GM18511 (cell line): ENCODE results near the gene PIM2.
A peak's percentile ranks its signal among the peaks of the same experiment; 100 is the strongest.

Experiments used
- ATAC-seq: cut with Tn5 transposase; IDR thresholded peaks from one replicate; pipeline ENCODE4 v1.9.1; 2021; ENCODE audit warnings: mild to moderate bottlenecking, moderate library complexity; ENCODE audit not compliant: unreplicated experiment

PIM2 gene

GRCh38 chrX:48936429-48937053, 17.7 kb upstream of the PIM2 start:
- no peak for ATAC-seq

- ATAC-seq, result no peak
These were observed 16.5 kb upstream of the PIM2 start for GRCh38 chrX:48935301-48935670.

GRCh38 chrX:48934581-48935300, 15.9 kb upstream of the PIM2 start:
- ATAC-seq, result no peak

- ATAC-seq, result no peak
These were observed 14.9 kb upstream of the PIM2 start for GRCh38 chrX:48933757-48934156.

- no peak for ATAC-seq
These were observed 9.0 kb upstream of the PIM2 start for GRCh38 chrX:48927736-48928382.

- no peak for ATAC-seq
These were observed 8.3 kb upstream of the PIM2 start for GRCh38 chrX:48927123-48927522.

GRCh38 chrX:48924270-48924669, 5.4 kb upstream of the PIM2 start:
- ATAC-seq, result no peak

GRCh38 chrX:48923771-48924170, 4.9 kb upstream of the PIM2 start:
- ATAC-seq, result no peak

- ATAC-seq, result no peak
These were observed 1.9 kb upstream of the PIM2 start for GRCh38 chrX:48920718-48921104.

GRCh38 chrX:48919947-48920717, 1.3 kb upstream of the PIM2 start:
- no peak for ATAC-seq

GRCh38 chrX:48919360-48919841, 577 bp upstream of the PIM2 start:
- peak; percentile 30 for ATAC-seq

- no peak for ATAC-seq
These were observed 552 bp downstream of the PIM2 start for GRCh38 chrX:48918301-48918642.

GRCh38 chrX:48917139-48918001, 1.5 kb downstream of the PIM2 start:
- ATAC-seq, result peak; percentile 52

- ATAC-seq, result no peak
These were observed 4.0 kb downstream of the PIM2 start for GRCh38 chrX:48914593-48915493.

GRCh38 chrX:48913605-48914366, 5.0 kb downstream of the PIM2 start:
- no peak for ATAC-seq

- ATAC-seq, result peak; percentile 85
These were observed 7.2 kb downstream of the PIM2 start, which contains the start of gene SLC35A2 for GRCh38 chrX:48911412-48912182. Gene SLC35A2 (minus strand): TSS chrX:48911646. CDS start chrX:48911636, 10 bp downstream.

- ATAC-seq, result no peak
These were observed 7.9 kb downstream of the PIM2 start for GRCh38 chrX:48910926-48911411.
